Sigmoid colon (tissue), 4 donors: ENCODE measurements around the gene DGCR2.

Experiments used
- POLR2AphosphoS5 ChIP-seq, 4 donors: sonication (generic); formaldehyde crosslinking; IDR thresholded peaks; one replicate each; pipeline ENCODE4 v1.6.1; 2017; ENCODE audit warnings: antibody characterized with exemption in 4 of 4
- TF ChIP-seq, protein P1 (sequence below), 4 experiments: fragments of 450-650 bp in 3 of 4; fragments of 200-600 bp in 1 of 4; IDR thresholded peaks; one replicate each; pipeline ENCODE4 v1.5.1; 2016 to 2019; ENCODE audit warnings: antibody characterized with exemption in 4 of 4, mild to moderate bottlenecking in 3 of 4, moderate library complexity in 2 of 4

DNA sequence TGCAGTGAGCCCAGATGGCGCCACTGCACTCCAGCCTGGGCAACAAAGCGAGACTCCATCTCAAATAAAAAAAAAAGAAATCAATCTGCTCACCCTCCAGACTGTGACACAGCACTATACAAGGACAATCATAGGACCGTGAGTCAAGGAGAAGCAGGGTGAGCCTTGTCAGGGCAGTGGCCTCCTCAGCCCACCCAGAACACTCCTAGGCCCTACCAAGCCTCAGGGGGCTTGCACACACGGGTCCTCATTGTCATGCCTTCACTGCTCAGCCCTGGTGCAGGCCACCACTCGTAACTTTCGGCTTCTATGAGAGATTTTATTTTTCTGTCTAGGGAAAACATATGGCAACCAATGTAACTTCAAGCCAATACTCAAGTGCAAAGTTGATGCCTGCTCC is 35.8 kb downstream of the DGCR2 start:
- TF ChIP-seq, protein P1, sequence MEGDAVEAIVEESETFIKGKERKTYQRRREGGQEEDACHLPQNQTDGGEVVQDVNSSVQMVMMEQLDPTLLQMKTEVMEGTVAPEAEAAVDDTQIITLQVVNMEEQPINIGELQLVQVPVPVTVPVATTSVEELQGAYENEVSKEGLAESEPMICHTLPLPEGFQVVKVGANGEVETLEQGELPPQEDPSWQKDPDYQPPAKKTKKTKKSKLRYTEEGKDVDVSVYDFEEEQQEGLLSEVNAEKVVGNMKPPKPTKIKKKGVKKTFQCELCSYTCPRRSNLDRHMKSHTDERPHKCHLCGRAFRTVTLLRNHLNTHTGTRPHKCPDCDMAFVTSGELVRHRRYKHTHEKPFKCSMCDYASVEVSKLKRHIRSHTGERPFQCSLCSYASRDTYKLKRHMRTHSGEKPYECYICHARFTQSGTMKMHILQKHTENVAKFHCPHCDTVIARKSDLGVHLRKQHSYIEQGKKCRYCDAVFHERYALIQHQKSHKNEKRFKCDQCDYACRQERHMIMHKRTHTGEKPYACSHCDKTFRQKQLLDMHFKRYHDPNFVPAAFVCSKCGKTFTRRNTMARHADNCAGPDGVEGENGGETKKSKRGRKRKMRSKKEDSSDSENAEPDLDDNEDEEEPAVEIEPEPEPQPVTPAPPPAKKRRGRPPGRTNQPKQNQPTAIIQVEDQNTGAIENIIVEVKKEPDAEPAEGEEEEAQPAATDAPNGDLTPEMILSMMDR (IDR thresholded peaks at IDR 0.05): no peak
- no peak for TF ChIP-seq POLR2AphosphoS5 (IDR thresholded peaks at IDR 0.05)
